Stimulated activated CD4-positive, alpha-beta T cell treated with anti-CD3 and anti-CD28 coated beads, TNF-alpha, amount 100 ng/mL, for 48 hours (primary cell): ENCODE results near the gene KRTAP8-1.

Source experiments
- DNase-seq, 3 donors: peaks; one replicate each; pipeline ENCODE4 v3.0.0-alpha.2; 2020; ENCODE audit warnings: low read depth in 3 of 3

Gene KRTAP8-1, protein sequence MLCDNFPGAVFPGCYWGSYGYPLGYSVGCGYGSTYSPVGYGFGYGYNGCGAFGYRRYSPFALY

DNA sequence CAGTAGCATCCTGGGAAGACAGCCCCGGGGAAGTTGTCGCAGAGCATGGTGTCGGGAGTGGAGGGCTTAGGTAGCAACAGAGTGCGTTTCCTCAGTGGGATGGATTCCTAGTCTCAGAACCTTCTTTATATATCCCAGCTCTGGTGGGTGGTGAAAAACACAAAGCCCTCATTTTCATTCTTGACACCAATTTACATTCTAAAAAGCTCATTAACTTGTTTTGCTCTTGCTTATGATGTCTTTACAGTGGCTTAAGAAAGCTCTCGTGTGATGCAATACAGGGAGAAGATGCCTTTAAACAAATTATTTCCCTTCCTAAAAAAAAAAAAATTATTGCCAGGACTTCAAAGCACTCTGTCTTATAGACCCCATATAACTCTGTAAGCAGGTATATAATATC lies at the start of gene KRTAP8-1:
Gene KRTAP8-1 (minus strand): TSS at position 101 of the 400 bp plus-strand sequence. CDS start 54 bp downstream, at position 47.
- no peak for DNase-seq

- no peak for DNase-seq
Measured at GRCh38 chr21:30847627-30848500, 34.8 kb upstream of the KRTAP8-1 start.

- no peak for DNase-seq
Measured at GRCh38 chr21:30842990-30843389, 29.9 kb upstream of the KRTAP8-1 start.

GRCh38 chr21:30839304-30839703 lies 26.2 kb upstream of the KRTAP8-1 start:
- peak in 2 of 3 donors; percentile 10 to 23 for DNase-seq

- no peak for DNase-seq
Measured at GRCh38 chr21:30838536-30838935, 25.5 kb upstream of the KRTAP8-1 start.

DNA sequence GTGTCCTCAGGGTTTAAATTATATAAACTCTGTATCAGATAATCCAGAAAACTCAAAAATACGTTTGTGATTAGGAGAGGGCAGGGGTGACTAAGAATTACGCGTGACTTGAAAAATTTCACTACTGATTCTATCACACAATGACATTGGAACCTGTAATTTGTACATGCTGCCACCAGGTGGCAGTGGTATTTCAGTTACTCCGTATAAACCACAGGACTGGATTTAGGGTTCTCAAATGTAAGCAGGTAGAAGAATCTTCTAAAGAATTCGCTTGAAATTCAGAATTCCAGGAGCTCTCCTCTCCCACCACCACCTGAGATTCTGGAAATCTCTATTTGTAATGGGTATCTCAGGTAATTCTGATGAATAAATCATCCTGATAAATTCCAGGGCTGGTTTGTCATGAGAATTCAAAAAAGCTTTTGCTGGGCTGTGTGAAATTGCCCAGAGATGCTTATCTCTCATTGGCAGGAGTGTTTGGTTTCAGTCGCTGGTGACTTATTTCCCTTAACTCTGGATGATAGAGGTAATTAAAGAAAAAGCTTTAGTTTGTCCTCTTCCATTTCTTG lies 18.2 kb upstream of the KRTAP8-1 start:
- peak in 2 of 3 donors; percentile 3 to 17 for DNase-seq

DNA sequence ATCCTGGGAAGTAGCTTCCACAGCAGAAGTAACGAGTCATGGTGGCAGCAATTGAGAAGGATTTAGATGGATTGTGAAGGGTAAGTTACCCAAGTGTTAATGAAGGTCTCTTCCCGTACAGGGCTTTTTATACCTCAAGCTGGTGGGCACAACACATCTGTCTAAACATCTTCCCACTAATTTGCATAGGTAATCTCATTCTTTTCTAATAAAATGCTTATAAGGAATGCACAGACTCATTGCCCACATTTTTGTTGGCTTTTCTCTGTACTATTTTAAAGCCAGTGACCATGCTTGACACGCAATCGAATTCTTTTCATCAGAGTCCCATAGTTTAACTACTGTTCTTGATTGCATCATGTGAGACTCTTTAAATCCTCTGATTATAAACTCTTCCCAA lies 16.6 kb upstream of the KRTAP8-1 start, which contains the start of gene KRTAP7-1:
Gene KRTAP7-1 (minus strand): TSS at position 101 of the 400 bp plus-strand sequence. CDS start 61 bp downstream, at position 40.
- DNase-seq, result no peak

DNA sequence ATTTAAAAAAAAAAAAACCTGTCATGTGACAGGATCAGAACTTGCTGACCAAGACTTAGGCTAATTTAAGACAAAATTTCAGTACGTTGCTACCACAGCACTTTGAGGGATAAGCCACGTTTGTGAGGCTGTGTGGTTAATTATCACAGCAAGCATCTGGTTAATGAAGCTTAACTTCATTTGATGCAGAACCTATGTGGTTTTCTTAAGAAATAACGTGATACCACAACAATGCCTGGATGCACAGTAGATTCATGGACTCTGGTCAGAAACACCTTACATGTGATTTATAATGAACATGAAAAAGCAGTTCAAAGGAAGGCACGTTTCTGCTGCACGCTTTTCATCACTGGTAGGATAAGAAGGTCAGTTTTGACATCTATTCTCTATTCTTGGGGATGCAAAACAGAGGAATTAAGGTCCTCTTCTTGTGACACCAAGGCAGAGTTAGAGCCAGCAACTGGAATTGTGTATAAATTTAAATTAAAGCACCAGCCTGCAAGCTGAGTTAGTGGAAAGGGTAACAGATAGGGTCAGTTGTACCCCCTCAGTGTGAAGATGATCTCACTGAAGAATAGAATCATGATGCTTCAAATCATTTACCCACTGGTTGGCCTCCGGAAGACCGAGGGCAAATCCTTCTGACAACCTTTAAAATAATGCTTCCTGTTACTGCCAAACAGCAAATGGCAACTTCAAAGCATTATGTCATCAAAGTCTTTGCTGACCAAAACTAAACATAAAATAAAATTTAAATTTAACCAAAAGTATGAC lies 6.0 kb upstream of the KRTAP8-1 start:
- DNase-seq, result no peak

DNA sequence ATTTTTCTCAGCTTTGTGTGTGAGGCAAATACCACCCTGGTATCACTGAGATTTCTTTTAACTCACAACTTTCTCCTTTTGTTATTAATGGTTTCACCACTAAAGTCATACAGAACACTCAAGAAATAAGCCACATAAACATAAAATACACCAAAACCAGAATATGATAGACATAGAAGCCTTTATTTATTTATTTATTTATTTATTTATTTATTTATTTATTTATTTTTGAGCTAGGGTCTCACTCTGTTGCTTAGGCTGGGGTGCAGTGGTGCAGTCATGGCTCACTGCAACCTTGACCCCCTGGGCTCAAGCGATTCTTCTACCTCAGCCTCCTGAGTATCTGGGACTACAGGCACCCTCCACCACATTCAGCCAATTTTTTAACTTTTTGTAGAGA lies 12.5 kb downstream of the KRTAP8-1 start:
- DNase-seq, result no peak

- DNase-seq, result no peak
Measured at GRCh38 chr21:30793581-30794314, 19.3 kb downstream of the KRTAP8-1 start.

DNA sequence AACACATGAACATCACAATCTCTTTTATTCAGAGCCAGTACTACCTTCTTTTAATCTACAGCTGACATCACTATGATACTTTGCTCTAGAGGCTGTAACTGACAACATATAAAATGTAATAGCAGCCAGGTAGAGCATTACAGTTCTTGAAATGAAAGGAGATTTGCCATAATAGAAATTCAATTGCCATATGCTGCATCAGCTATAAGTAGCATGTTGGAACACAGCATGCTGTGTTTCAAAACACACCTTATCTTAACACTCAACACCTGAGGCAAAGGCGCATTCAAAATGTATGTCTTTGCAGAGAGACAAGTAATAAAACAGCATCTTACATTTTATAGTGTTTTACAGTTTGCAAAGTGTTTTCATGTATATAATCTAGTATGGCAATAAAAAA lies 33.8 kb downstream of the KRTAP8-1 start:
- DNase-seq, result no peak

- DNase-seq, result no peak
Measured at GRCh38 chr21:30769724-30770431, 43.2 kb downstream of the KRTAP8-1 start.
